ENCODE data around the gene MAPKAPK5. TPM values are rescaled to one million over a fixed set of nuclear protein-coding genes. Genes with fewer than 3 reads are reported as not detected.
"Not testable (repeated sequence)": the region's sequence is repeated elsewhere in the genome, so short reads cannot be mapped to it uniquely, and the experiment has no call there.

MAPKAPK5 gene
- total RNA-seq, 3 donors from 2014 or later (not counting 1 experiment from before 2014, with no cell fraction given) = 54.8 to 64.9 (median 63.5) TPM

DNA sequence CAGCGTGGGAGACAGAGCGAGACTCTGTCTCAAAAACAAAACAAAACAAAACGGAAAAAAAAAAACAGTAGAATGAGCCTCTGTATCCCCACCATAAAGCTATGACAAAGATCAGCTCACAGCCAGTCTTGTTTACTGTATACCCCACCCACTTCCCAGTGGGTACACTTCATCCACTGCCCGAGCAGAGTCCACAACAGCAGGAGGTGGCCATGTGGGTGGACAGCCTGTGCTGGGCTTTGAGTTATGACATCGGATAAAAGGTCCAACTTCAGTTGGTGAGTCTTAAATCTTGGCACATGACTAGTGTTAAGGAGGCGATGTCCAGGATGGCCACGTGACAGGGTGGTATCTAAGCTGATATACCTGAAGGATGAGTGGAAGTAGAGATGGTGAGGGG is 34.8 kb upstream of the MAPKAPK5 start:
- ATAC-seq = no peak
- no peaks in the 10 kb centered on the region for H3K36me3 ChIP-seq (ENCODE audit: control insufficient read depth, insufficient read depth, low read length)
- Mint-ChIP-seq H3K27ac (no peak overlapping the region), H3K27me3 (ENCODE audit: low read depth in 2 of 2) (no peaks in the 10 kb centered on the region), H3K36me3 (no peaks in the 10 kb centered on the region), H3K4me3 (no peak overlapping the region), H3K9me3 (no peaks in the 10 kb centered on the region), H3K4me1 (no peaks in the 10 kb centered on the region)
- TF ChIP-seq, protein P1, sequence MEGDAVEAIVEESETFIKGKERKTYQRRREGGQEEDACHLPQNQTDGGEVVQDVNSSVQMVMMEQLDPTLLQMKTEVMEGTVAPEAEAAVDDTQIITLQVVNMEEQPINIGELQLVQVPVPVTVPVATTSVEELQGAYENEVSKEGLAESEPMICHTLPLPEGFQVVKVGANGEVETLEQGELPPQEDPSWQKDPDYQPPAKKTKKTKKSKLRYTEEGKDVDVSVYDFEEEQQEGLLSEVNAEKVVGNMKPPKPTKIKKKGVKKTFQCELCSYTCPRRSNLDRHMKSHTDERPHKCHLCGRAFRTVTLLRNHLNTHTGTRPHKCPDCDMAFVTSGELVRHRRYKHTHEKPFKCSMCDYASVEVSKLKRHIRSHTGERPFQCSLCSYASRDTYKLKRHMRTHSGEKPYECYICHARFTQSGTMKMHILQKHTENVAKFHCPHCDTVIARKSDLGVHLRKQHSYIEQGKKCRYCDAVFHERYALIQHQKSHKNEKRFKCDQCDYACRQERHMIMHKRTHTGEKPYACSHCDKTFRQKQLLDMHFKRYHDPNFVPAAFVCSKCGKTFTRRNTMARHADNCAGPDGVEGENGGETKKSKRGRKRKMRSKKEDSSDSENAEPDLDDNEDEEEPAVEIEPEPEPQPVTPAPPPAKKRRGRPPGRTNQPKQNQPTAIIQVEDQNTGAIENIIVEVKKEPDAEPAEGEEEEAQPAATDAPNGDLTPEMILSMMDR (IDR thresholded peaks at IDR 0.05) = no peak
- intact Hi-C loops (cut with micrococcal nuclease) = no loop called here
- H3K27me3 ChIP-seq (ENCODE audit: control insufficient read depth, insufficient read depth, low read length) = no peaks in the 10 kb centered on the region
- no peak overlapping the region for H3K27ac ChIP-seq (ENCODE audit: low read length)
- WGBS (ENCODE audit: insufficient coverage) = 96% methylated on average over 7 of the region's 7 CpGs
- H3K4me1 ChIP-seq (ENCODE audit: control insufficient read depth, insufficient read depth, low read length) = no peaks in the 10 kb centered on the region
- no peak overlapping the region for H3K4me3 ChIP-seq (ENCODE audit: low read length)
- no peak for DNase-seq
- H3K9me3 ChIP-seq (ENCODE audit: control insufficient read depth, insufficient read depth, low read length) = no peaks in the 10 kb centered on the region

DNA sequence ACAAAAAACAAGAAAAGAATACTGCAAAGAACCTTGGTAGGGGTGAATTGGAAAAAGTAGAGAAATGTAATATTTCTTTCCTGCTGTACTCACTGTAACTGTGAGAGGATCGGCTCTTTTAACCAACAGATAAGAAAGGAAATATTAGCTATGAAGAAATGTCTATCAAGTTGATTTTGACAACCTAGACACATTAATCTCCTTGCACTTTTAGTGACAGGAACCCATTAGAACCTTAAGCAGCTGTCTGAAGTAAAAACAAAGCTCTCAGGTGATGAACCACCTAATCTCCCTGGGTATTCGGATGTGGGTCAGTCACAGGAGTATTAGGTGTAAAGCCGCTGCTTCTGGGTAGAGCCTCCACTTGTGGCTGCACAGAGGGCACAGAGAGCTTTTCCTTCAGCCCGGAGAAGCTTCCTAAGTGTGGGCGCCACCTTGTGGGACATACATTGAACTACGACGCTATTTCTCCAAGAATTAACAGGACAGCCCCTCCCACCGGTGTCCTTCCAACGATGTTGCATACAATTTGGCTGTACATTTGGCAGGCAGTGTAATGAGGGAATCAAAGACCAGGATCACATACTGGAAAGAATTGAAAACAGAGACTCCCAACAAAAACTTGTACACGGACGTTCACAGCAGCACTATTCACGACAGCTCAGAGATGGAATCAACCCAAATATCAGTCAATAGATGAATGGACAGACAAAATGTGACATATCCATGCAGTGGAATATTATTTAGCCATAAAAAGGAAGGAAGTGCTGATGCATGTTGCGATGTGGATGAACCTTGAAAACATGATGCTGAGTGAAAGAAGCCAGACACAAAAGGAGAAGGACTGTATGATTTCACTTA is 28.9 kb upstream of the MAPKAPK5 start:
- H3K4me3 ChIP-seq (ENCODE audit: low read length) = no peak overlapping the region
- Mint-ChIP-seq H3K27me3 (ENCODE audit: low read depth in 2 of 2) (peaks cover 4 to 10% of the 10 kb centered on the region in 2 donors), H3K4me3 (no peak overlapping the region), H3K4me1 (peaks cover 9 to 11% of the 10 kb centered on the region in 2 donors), H3K36me3 (no peaks in the 10 kb centered on the region), H3K27ac (no peak overlapping the region), H3K9me3 (no peaks in the 10 kb centered on the region)
- H3K27me3 ChIP-seq (ENCODE audit: control insufficient read depth, insufficient read depth, low read length) = no peaks in the 10 kb centered on the region
- intact Hi-C loops (cut with micrococcal nuclease) = loop anchor here (2.0 kb wide), 1 partner anchor 126 kb away; the partner anchor contains the start of gene ACAD10
- H3K9me3 ChIP-seq (ENCODE audit: control insufficient read depth, insufficient read depth, low read length) = no peaks in the 10 kb centered on the region
- TF ChIP-seq, protein P1 (IDR thresholded peaks at IDR 0.05) = peak; percentile 80
- H3K27ac ChIP-seq (ENCODE audit: low read length) = no peak overlapping the region
- H3K4me1 ChIP-seq (ENCODE audit: control insufficient read depth, insufficient read depth, low read length) = peaks cover 5% of the 10 kb centered on the region
- 22% methylated on average over 13 of the region's 13 CpGs for WGBS (ENCODE audit: insufficient coverage)
- no peaks in the 10 kb centered on the region for H3K36me3 ChIP-seq (ENCODE audit: control insufficient read depth, insufficient read depth, low read length)
- DNase-seq (peak; percentile 31 to 87), ATAC-seq (peak; percentile 86 to 99 (median 97))

DNA sequence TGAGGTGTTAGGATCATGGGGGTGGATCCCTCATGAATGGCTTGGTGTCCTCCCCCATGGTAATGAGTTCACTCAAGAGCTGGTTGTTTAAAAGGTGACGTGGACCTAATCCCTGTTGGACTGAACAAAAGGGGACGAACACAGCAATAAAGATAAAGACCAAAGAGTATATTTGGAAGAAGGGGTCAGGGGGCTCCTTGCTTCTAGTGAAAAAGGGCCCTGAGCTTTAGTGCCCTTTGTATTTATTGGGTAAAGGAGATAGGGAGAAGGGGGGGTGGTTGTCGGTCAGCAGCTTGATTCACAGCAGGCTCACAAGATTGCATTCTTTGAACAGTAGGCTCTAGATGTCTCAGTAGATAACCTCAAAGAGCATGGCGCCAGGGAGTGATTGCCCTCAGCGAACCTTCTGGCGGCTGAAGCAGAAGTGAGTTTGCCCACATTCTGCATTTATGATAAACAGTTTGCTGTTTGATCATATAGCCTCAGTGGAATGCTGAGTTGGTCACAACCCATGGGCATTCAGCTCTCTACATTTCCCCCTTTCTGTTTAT is 25.9 kb upstream of the MAPKAPK5 start:
- intact Hi-C loops (cut with micrococcal nuclease) = no loop called here
- no peak overlapping the region for H3K4me3 ChIP-seq (ENCODE audit: low read length)
- TF ChIP-seq, protein P1 (IDR thresholded peaks at IDR 0.05) = no peak
- Mint-ChIP-seq H3K4me1 (peaks cover 9 to 11% of the 10 kb centered on the region in 2 donors), H3K4me3 (no peak overlapping the region), H3K27ac (no peak overlapping the region), H3K27me3 (ENCODE audit: low read depth in 2 of 2) (peaks cover 11 to 34% of the 10 kb centered on the region in 2 donors), H3K36me3 (no peaks in the 10 kb centered on the region), H3K9me3 (no peaks in the 10 kb centered on the region)
- WGBS (ENCODE audit: insufficient coverage) = 84% methylated on average over 6 of the region's 6 CpGs
- no peaks in the 10 kb centered on the region for H3K9me3 ChIP-seq (ENCODE audit: control insufficient read depth, insufficient read depth, low read length)
- ATAC-seq = no peak
- H3K4me1 ChIP-seq (ENCODE audit: control insufficient read depth, insufficient read depth, low read length) = peaks cover 5% of the 10 kb centered on the region
- H3K27ac ChIP-seq (ENCODE audit: low read length) = no peak overlapping the region
- no peaks in the 10 kb centered on the region for H3K27me3 ChIP-seq (ENCODE audit: control insufficient read depth, insufficient read depth, low read length)
- no peak for DNase-seq
- H3K36me3 ChIP-seq (ENCODE audit: control insufficient read depth, insufficient read depth, low read length) = no peaks in the 10 kb centered on the region

DNA sequence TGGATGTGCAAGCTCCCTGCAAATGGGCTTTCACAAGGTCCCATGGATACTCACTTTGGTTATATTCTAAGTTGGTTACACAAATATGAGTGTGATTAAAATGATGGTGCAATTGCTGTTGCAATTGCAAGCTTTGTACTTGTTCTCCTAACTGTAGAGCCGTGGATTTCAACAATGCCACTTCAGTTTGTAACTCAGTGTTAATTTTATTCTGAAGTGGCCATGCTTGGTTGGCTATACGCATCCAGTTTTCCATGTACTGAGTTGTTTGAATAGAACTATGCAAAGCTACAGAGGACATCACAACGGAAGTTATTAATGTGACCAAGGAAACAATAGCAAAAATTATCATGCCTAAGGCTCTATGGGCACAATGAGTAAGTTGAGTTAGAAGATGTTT is 25.1 kb upstream of the MAPKAPK5 start:
- H3K36me3 Mint-ChIP-seq; H3K9me3 Mint-ChIP-seq; intact Hi-C loops (cut with micrococcal nuclease); H3K27me3 ChIP-seq (ENCODE audit: control insufficient read depth, insufficient read depth, low read length); H3K4me1 ChIP-seq (ENCODE audit: control insufficient read depth, insufficient read depth, low read length); H3K27ac ChIP-seq (ENCODE audit: low read length); H3K36me3 ChIP-seq (ENCODE audit: control insufficient read depth, insufficient read depth, low read length); H3K4me3 Mint-ChIP-seq; H3K9me3 ChIP-seq (ENCODE audit: control insufficient read depth, insufficient read depth, low read length); DNase-seq; ATAC-seq; H3K27ac Mint-ChIP-seq; H3K4me3 ChIP-seq (ENCODE audit: low read length): not testable (repeated sequence)
- Mint-ChIP-seq H3K27me3 (ENCODE audit: low read depth in 2 of 2) (peaks cover 11 to 34% of the 10 kb centered on the region in 2 donors), H3K4me1 (peaks cover 9 to 11% of the 10 kb centered on the region in 2 donors)
- 67% methylated on average over 3 of the region's 3 CpGs for WGBS (ENCODE audit: insufficient coverage)
